Colonic mucosa (tissue), 4 donors: ENCODE results near the gene TSC22D4. TPM values are rescaled to one million over a fixed set of nuclear protein-coding genes. Genes with fewer than 3 reads are reported as not detected.

Source experiments
- DNase-seq: peaks from one replicate; pipeline ENCODE4 v3.0.0-alpha.2; 2020
- H3K27ac ChIP-seq: fragments of 200-600 bp; one replicate; pipeline ENCODE4 v1.8.0; 2021
- H3K27me3 ChIP-seq: fragments of 200-600 bp; one replicate; pipeline ENCODE4 v1.8.0; 2021
- H3K36me3 ChIP-seq: fragments of 200-600 bp; one replicate; pipeline ENCODE4 v1.8.0; 2021
- H3K4me1 ChIP-seq: fragments of 200-600 bp; one replicate; pipeline ENCODE4 v1.8.0; 2021; ENCODE audit warnings: mild to moderate bottlenecking
- H3K4me3 ChIP-seq: fragments of 200-600 bp; one replicate; pipeline ENCODE4 v1.8.0; 2021
- H3K9ac ChIP-seq, 2 donors: one replicate each; pipeline ENCODE4 v1.7.0; 2013; ENCODE audit warnings: control low read depth in 2 of 2, low read depth in 2 of 2, low read length in 2 of 2
- H3K9me3 ChIP-seq: fragments of 200-600 bp; one replicate; pipeline ENCODE4 v1.8.0; 2021
- intact Hi-C: fragments of 100-400 bp; cut with DNase I; formaldehyde crosslinking; loops from one replicate; pipeline ENCODE4 v1.14.1; 2022
- total RNA-seq, 2 donors: library from RNA; stranded (reverse); fragmentation: NEBNext Ultra II Directional in 1 of 2; extraction: Animal tissue kit (Norgen Biotek cat#: 25700) in 1 of 2; gene quantifications; one replicate each; pipeline ENCODE4 v1.2.1, GENCODE V29; 2021
- TF ChIP-seq, protein P1 (sequence below): fragments of 200-600 bp; IDR thresholded peaks from one replicate; pipeline ENCODE4 v1.8.0; 2022; ENCODE audit warnings: antibody characterized with exemption, mild to moderate bottlenecking
- donor health status: healthy.
- donor health status: DM: no; HTN: no; CAD: no.
- donor health status: DM: no; HTN: no; CAD: no.

TSC22D4 gene
- total RNA-seq, 2 donors from 2014 or later: 56.1 to 56.3 TPM

DNA sequence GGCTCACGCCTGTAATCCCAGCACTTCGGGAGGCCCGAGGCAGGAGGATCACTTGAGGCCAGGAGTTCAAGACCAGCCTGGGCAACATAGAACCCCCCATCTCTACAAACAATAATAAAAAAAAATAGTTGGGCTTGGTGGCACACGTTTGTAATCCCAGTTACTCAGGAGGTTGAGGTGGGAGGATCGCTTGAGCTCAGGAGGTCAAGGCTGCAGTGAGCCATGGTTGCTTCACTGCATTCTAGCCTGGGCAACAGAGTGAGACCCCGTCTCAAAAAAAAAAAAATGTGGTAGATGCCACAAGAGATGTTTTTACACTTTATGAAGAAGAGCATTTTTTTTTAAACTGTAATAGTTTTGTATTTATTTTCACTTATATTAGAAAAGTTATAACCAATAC is 17.5 kb upstream of the TSC22D4 start:
- DNase-seq: no peak
- no peaks in the 10 kb centered on the region for H3K9me3 ChIP-seq
- no peaks in the 10 kb centered on the region for H3K36me3 ChIP-seq
- no peak overlapping the region for H3K27ac ChIP-seq
- no peak overlapping the region for H3K4me3 ChIP-seq
- H3K9ac ChIP-seq: no peak overlapping the region
- H3K4me1 ChIP-seq: peaks cover 7% of the 10 kb centered on the region
- TF ChIP-seq, protein P1, sequence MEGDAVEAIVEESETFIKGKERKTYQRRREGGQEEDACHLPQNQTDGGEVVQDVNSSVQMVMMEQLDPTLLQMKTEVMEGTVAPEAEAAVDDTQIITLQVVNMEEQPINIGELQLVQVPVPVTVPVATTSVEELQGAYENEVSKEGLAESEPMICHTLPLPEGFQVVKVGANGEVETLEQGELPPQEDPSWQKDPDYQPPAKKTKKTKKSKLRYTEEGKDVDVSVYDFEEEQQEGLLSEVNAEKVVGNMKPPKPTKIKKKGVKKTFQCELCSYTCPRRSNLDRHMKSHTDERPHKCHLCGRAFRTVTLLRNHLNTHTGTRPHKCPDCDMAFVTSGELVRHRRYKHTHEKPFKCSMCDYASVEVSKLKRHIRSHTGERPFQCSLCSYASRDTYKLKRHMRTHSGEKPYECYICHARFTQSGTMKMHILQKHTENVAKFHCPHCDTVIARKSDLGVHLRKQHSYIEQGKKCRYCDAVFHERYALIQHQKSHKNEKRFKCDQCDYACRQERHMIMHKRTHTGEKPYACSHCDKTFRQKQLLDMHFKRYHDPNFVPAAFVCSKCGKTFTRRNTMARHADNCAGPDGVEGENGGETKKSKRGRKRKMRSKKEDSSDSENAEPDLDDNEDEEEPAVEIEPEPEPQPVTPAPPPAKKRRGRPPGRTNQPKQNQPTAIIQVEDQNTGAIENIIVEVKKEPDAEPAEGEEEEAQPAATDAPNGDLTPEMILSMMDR: no peak
- H3K27me3 ChIP-seq: no peaks in the 10 kb centered on the region
- intact Hi-C loops: no loop called here

DNA sequence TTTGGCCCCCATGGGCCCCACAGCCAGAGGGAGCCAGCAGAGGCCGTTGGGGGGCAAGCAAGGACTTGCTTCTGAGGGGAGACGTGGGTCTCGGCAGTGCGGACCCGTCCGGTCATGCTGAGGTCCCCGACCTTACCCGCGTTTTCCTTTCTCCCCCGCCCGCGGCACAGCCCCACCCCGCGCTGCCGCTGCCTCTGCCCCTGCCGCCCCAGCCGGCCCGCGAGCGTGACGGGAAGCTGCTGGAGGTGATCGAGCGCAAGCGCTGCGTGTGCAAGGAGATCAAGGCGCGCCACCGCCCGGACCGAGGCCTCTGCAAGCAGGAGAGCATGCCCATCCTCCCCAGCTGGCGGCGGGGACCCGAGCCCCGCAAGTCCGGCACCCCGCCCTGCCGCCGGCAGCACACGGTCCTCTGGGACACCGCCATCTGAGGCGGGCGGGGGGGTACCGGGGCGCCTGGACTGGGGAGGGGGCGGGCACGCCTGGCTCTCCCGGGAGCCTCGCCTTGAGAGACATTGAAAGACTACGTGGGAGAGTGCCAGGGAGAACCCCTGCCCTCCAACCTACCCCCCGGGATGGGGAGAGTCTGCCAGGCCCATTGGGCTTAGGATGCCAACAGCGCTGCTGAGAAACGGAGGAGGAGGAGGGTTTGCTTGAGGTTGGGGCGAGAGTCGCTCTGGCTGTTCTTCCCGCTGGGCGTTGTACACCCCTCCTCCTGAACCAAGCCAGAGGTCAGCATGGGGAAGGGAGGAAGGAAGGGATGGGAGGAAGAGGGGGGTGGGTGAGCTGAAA is 14.7 kb upstream of the TSC22D4 start:
- Histone ChIP-seq H3K27ac (no peak overlapping the region), H3K9ac (peak overlapping the region in 1 of 2 donors; percentile 43), H3K4me1 (peaks cover 7% of the 10 kb centered on the region), H3K36me3 (no peaks in the 10 kb centered on the region), H3K27me3 (no peaks in the 10 kb centered on the region), H3K4me3 (peak overlapping the region; percentile 35), H3K9me3 (no peaks in the 10 kb centered on the region)
- no peak for DNase-seq
- intact Hi-C loops: no loop called here
- TF ChIP-seq, protein P1: no peak

DNA sequence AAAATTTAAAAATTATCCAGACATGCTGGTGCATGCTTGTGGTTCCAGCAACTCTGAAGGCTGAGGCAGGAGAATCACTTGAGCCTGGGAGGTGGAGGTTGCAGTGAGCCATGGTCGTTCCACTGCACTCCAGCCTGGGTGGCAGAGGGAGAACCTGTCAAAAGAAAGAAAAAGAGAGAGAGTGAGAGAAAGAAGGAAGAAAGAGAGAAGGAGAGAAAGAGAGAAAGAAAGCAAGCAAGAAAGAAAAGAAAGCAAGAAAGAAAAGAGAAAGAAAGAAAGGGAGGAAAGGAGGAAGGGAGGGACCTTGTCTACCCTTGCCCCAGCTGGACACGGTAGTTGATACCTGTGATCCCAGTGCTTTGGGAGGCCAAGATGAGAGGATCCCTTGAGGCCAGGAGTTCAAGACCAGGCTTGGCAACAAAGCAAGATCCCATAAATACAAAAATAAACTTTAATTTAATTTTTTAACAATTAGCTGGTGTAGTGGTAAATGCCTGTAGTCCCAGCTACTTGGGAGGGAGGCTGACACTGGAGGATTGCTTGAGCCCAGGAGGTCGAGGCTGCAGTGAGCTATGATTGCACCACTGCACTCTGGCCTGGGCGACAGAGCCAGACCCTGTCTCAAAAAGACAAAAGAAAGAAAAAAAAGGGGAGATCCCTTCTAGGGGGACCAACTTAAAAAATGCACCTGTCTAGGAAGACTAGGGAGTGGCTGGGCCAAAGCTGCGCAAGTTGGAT is 13.9 kb upstream of the TSC22D4 start:
- Histone ChIP-seq H3K27ac (no peak overlapping the region), H3K4me3 (peak overlapping the region; percentile 35), H3K9me3 (no peaks in the 10 kb centered on the region), H3K4me1 (peaks cover 7% of the 10 kb centered on the region), H3K9ac (no peak overlapping the region), H3K27me3 (no peaks in the 10 kb centered on the region), H3K36me3 (no peaks in the 10 kb centered on the region)
- TF ChIP-seq, protein P1: no peak
- intact Hi-C loops: no loop called here
- no peak for DNase-seq

DNA sequence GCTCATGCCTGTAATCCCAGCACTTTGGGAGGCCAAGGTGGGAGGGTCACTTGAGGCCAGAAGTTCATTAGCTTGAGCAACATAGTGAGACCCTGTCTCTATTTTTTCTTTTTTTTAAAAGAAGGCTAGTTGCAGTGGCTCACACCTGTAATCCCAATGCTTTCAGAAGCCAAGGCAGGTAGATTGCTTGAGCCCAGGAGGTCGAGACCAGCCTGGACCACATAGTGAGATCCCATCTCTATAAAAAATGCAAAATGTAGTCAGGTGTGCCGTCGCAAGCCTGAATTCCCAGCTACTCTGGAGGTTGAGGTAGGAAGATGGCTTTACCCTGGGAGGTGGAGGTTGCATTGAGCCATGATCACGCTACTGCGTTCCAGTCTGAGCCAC is 12.2 kb upstream of the TSC22D4 start:
- DNase-seq: no peak
- H3K27ac ChIP-seq: no peak overlapping the region
- H3K9ac ChIP-seq: no peak overlapping the region
- no peaks in the 10 kb centered on the region for H3K27me3 ChIP-seq
- no peaks in the 10 kb centered on the region for H3K36me3 ChIP-seq
- H3K4me1 ChIP-seq: peaks cover 7% of the 10 kb centered on the region
- no peak overlapping the region for H3K4me3 ChIP-seq
- no peaks in the 10 kb centered on the region for H3K9me3 ChIP-seq
- TF ChIP-seq, protein P1: no peak
- intact Hi-C loops: no loop called here

DNA sequence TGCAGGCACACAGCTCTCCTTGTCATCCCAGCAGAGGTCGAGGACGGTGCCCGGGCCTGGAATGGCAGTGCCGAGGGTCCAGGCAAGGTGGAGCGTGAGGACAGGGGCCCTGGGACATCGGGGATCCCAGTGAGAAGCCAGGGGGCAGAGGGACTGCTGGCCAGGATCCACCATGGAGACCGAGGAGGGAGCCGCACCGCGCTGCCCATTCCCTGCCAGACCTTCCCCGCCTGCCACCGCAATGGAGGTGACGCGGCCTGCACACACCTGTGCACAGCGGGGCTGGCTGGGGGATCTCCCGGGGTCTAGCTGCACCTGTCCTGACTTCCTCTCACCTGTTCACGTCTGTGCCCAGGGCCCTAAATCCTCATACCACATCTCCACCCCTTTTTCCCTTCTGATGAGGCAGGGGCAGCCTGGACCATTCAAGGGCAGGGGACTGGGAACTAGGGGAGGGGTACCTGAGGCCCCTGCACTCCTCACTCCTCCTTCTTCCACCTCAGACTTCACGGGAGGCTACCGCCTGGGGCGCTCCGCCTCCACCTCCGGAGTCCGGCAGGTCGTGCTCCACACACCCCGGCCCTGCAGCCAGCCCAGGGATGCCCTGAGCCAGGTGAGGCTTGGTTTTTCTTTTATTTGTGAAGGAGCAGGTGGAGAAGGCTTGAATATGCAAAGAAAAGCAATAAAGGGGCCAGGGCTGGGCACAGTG is 11.6 kb upstream of the TSC22D4 start:
- TF ChIP-seq, protein P1: no peak
- intact Hi-C loops: no loop called here

More for the DNA sequence above, 11.6 kb upstream of the TSC22D4 start:
- peaks cover 7% of the 10 kb centered on the region for H3K4me1 ChIP-seq
- H3K9me3 ChIP-seq: no peaks in the 10 kb centered on the region
- H3K9ac ChIP-seq: no peak overlapping the region
- no peaks in the 10 kb centered on the region for H3K36me3 ChIP-seq
- H3K27me3 ChIP-seq: no peaks in the 10 kb centered on the region
- no peak overlapping the region for H3K27ac ChIP-seq
- no peak overlapping the region for H3K4me3 ChIP-seq
- no peak for DNase-seq
